ENCODE results near the gene INKA1. TPM values are rescaled to one million over a fixed set of nuclear protein-coding genes. Genes with fewer than 3 reads are reported as not detected.

INKA1 gene
- 10.1 to 20.6 TPM (median 12.0 TPM) in 3 replicates for polyA plus RNA-seq
- 3.0 TPM for polyA plus RNA-seq (2011; ENCODE audit: low read depth)
- polyA plus RNA-seq (2011; cell fraction: cytosol; rRNA removed): 8.7 and 20.3 TPM in 2 replicates
- polyA plus RNA-seq (2011; cell fraction: nucleus; rRNA removed): 8.1 and 10.8 TPM in 2 replicates
- 7.8 and 16.9 TPM in 2 replicates for polyA plus RNA-seq (2012; ENCODE audit: low replicate concordance)
- 5.3 to 17.0 TPM (median 10.0 TPM) in 3 replicates for polyA minus RNA-seq
- 31.7 TPM for polyA minus RNA-seq (2011; cell fraction: cytosol; rRNA and poly(A)+ RNA removed)
- 5.0 and 7.5 TPM in 2 replicates for polyA minus RNA-seq (2011; cell fraction: nucleus; rRNA and poly(A)+ RNA removed)

DNA sequence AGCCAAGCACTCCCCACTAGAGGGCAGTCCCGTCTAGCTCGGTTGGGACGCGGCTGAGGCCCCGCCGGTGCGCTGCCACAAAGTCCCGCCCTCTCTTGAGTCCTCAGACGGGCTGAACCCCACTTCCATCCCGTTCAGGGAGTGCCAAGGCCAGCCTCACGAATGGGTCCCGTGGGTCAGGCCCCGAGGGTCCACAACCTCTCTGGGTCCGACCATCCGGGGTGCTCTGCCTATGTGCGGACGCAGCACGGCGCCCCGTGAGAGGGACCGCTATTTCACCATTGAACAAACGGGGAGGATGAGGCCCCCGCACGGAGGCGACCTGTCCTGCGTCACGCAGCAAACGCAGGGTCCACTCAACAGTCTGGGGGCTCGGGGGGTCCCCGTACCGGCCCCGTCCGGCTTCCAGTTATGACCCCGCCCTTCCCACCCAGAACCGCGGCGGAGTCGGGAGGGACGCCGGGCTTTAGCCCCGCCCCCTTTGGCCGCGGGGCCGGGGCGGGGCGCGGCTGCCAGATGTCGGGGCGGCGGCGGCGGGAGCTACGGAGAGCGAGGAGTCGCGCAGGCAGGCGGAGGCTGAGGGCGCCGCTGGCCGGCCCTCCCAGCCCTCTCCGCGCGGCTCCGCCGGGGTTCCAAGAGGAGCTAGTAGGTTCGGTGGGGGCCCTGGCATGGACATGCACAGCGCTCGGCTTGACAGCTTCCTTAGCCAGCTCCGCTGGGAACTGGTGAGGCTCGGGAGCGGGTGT is at the start of gene INKA1:
Gene INKA1, plus strand, starts transcription at position 543 of the 746 bp plus-strand sequence. Its CDS starts 132 bp downstream, at position 675.
- Histone ChIP-seq H3K9me3 (ENCODE audit: control insufficient read depth, low read depth, low read length) (no peaks in the 10 kb centered on the region), H3K9ac (ENCODE audit: control insufficient read depth, extremely low read depth, insufficient read depth, low read length) (peak within 1 kb of the TSS; percentile 86), H3K4me1 (ENCODE audit: control insufficient read depth, extremely low read depth, insufficient read depth, low read length) (peaks cover 43% of the 10 kb centered on the region), H3K4me3 (ENCODE audit: control insufficient read depth in 2 of 3, extremely low read depth in 1 of 3, insufficient read depth in 2 of 3, low read depth in 1 of 3, low read length in 3 of 3) (peak within 1 kb of the TSS; percentile 80 to 89 (median 84)), H3K36me3 (ENCODE audit: control insufficient read depth in 2 of 2, extremely low read depth in 1 of 2, insufficient read depth in 2 of 2, low read length in 2 of 2) (peaks cover 0 to 9% of the 10 kb centered on the region in 2 experiments), H3K4me2 (ENCODE audit: control insufficient read depth, extremely low read depth, insufficient read depth, low read depth, low read length) (peak within 1 kb of the TSS; percentile 98), H3K27me3 (ENCODE audit: control insufficient read depth, extremely low read depth, insufficient read depth, low read length) (no peaks in the 10 kb centered on the region), H2AFZ (ENCODE audit: control insufficient read depth, low read length) (peak within 1 kb of the TSS; percentile 91), H3K79me2 (ENCODE audit: control insufficient read depth, insufficient read depth, low read length) (peaks cover 12% of the 10 kb centered on the region), H3K9me1 (ENCODE audit: control insufficient read depth, extremely low read depth, insufficient read depth, low read length) (peaks cover 5% of the 10 kb centered on the region), H3K27ac (ENCODE audit: control insufficient read depth, insufficient read depth, low read length) (peak within 1 kb of the TSS; percentile 69), H4K20me1 (ENCODE audit: control insufficient read depth, extremely low read depth, insufficient read depth, low read length) (peaks cover 7% of the 10 kb centered on the region)
- TF ChIP-seq, protein P1, sequence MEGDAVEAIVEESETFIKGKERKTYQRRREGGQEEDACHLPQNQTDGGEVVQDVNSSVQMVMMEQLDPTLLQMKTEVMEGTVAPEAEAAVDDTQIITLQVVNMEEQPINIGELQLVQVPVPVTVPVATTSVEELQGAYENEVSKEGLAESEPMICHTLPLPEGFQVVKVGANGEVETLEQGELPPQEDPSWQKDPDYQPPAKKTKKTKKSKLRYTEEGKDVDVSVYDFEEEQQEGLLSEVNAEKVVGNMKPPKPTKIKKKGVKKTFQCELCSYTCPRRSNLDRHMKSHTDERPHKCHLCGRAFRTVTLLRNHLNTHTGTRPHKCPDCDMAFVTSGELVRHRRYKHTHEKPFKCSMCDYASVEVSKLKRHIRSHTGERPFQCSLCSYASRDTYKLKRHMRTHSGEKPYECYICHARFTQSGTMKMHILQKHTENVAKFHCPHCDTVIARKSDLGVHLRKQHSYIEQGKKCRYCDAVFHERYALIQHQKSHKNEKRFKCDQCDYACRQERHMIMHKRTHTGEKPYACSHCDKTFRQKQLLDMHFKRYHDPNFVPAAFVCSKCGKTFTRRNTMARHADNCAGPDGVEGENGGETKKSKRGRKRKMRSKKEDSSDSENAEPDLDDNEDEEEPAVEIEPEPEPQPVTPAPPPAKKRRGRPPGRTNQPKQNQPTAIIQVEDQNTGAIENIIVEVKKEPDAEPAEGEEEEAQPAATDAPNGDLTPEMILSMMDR (optimal IDR thresholded peaks at IDR 0.05 in 1 of 3, IDR thresholded peaks at IDR 0.05 in 1 of 3, conservative IDR thresholded peaks at IDR 0.05 in 1 of 3; ENCODE audit: extremely low read depth in 1 of 3, insufficient read depth in 2 of 3, low read length in 3 of 3): peak in 2 of 3 experiments; percentile 86 to 96
- TF ChIP-seq EZH2 (IDR thresholded peaks at IDR 0.05; ENCODE audit: low read length): no peak
- dilution Hi-C loops (cut with MboI; ENCODE audit: extremely low pct_ligation_motif_present, low sequenced_read_pairs): no loop called here
- FAIRE-seq (peak; percentile 55), DNase-seq (ENCODE audit: low read depth, low spot score) (no peak)

- Histone ChIP-seq H3K27ac (ENCODE audit: control insufficient read depth, insufficient read depth, low read length) (no peak overlapping the region), H3K4me1 (ENCODE audit: control insufficient read depth, extremely low read depth, insufficient read depth, low read length) (no peaks in the 10 kb centered on the region), H3K9me3 (ENCODE audit: control insufficient read depth, low read depth, low read length) (no peaks in the 10 kb centered on the region), H3K4me2 (ENCODE audit: control insufficient read depth, extremely low read depth, insufficient read depth, low read depth, low read length) (no peak overlapping the region), H3K9ac (ENCODE audit: control insufficient read depth, extremely low read depth, insufficient read depth, low read length) (no peak overlapping the region), H2AFZ (ENCODE audit: control insufficient read depth, low read length) (no peak overlapping the region), H3K27me3 (ENCODE audit: control insufficient read depth, extremely low read depth, insufficient read depth, low read length) (no peaks in the 10 kb centered on the region), H4K20me1 (ENCODE audit: control insufficient read depth, extremely low read depth, insufficient read depth, low read length) (no peaks in the 10 kb centered on the region), H3K79me2 (ENCODE audit: control insufficient read depth, insufficient read depth, low read length) (peaks cover 33% of the 10 kb centered on the region), H3K36me3 (ENCODE audit: control insufficient read depth in 2 of 2, extremely low read depth in 1 of 2, insufficient read depth in 2 of 2, low read length in 2 of 2) (peaks cover 2 to 6% of the 10 kb centered on the region in 2 experiments), H3K4me3 (ENCODE audit: control insufficient read depth in 2 of 3, extremely low read depth in 1 of 3, insufficient read depth in 2 of 3, low read depth in 1 of 3, low read length in 3 of 3) (no peak overlapping the region), H3K9me1 (ENCODE audit: control insufficient read depth, extremely low read depth, insufficient read depth, low read length) (no peaks in the 10 kb centered on the region)
- FAIRE-seq (no peak), DNase-seq (ENCODE audit: low read depth, low spot score) (no peak)
- dilution Hi-C loops (cut with MboI; ENCODE audit: extremely low pct_ligation_motif_present, low sequenced_read_pairs): no loop called here
- no peak for TF ChIP-seq EZH2 (IDR thresholded peaks at IDR 0.05; ENCODE audit: low read length)
- TF ChIP-seq, protein P1 (optimal IDR thresholded peaks at IDR 0.05 in 1 of 3, IDR thresholded peaks at IDR 0.05 in 1 of 3, conservative IDR thresholded peaks at IDR 0.05 in 1 of 3; ENCODE audit: extremely low read depth in 1 of 3, insufficient read depth in 2 of 3, low read length in 3 of 3): no peak
These were observed 48.5 kb upstream of the INKA1 start for GRCh38 chr3:49754536-49754935.
